Measurements from ENCODE around the gene FHOD3. TPM values are rescaled to one million over a fixed set of nuclear protein-coding genes. Genes with fewer than 3 reads are reported as not detected.

FHOD3 gene
- total and polyA plus RNA-seq, 2 of the 8 experiments (the other 6 are each of a cell fraction or from before 2014, with no cell fraction given), result 9.7 to 10.5 TPM

GRCh38 chr18:36527740-36528455, 230.4 kb downstream of the FHOD3 start (continued):
- no peak for TF ChIP-seq PHF8 (conservative IDR thresholded peaks at IDR 0.05; ENCODE audit: low read depth, low read length)
- TF ChIP-seq RFX5 (IDR thresholded peaks at IDR 0.05; ENCODE audit: borderline replicate concordance, low read depth, low read length), result no peak
- no peak for TF ChIP-seq CTCF (IDR thresholded peaks at IDR 0.05; ENCODE audit: control extremely low read depth in 1 of 3, insufficient read depth in 1 of 3, low read depth in 1 of 3, low read length in 3 of 3)
- no peak for TF ChIP-seq CHD2 (IDR thresholded peaks at IDR 0.05; ENCODE audit: low read length)
- no peak for TF ChIP-seq MAX (IDR thresholded peaks at IDR 0.05)
- TF ChIP-seq POLR2AphosphoS5 (IDR thresholded peaks at IDR 0.05; ENCODE audit: low read depth, low read length), result no peak
- TF ChIP-seq SIX5 (IDR thresholded peaks at IDR 0.05; ENCODE audit: low read depth, low read length), result no peak
- no peak for TF ChIP-seq RNF2 (IDR thresholded peaks at IDR 0.05; ENCODE audit: borderline replicate concordance, low read depth, low read length, missing control alignments, poor library complexity, severe bottlenecking)
- TF ChIP-seq TEAD4 (IDR thresholded peaks at IDR 0.05; ENCODE audit: low read depth, low read length), result no peak
